ENCODE data around the gene ZC2HC1B.
"Not testable (repeated sequence)": the region's sequence is repeated elsewhere in the genome, so short reads cannot be mapped to it uniquely, and the experiment has no call there.

Gene ZC2HC1B

GRCh38 chr6:143864234-143864633, at the start of gene ZC2HC1B:
ZC2HC1B (plus strand) TSS chr6:143864474; CDS start chr6:143864540, 66 bp downstream.
- DNase-seq = no peak

GRCh38 chr6:143817621-143818020, 46.7 kb upstream of the ZC2HC1B start:
- DNase-seq = no peak

- no peak for DNase-seq
Observed at GRCh38 chr6:143821359-143821758, 42.9 kb upstream of the ZC2HC1B start.

- no peak for DNase-seq
Observed at GRCh38 chr6:143822584-143823024, 41.7 kb upstream of the ZC2HC1B start.

GRCh38 chr6:143823548-143823947, 40.7 kb upstream of the ZC2HC1B start:
- DNase-seq = no peak

GRCh38 chr6:143828572-143828971, 35.7 kb upstream of the ZC2HC1B start:
- DNase-seq = no peak

- no peak for DNase-seq
Observed at GRCh38 chr6:143836150-143836549, 28.1 kb upstream of the ZC2HC1B start.

GRCh38 chr6:143838395-143838794, 25.9 kb upstream of the ZC2HC1B start:
- no peak for DNase-seq

GRCh38 chr6:143839196-143839595, 25.1 kb upstream of the ZC2HC1B start:
- no peak for DNase-seq

- no peak for DNase-seq
Observed at GRCh38 chr6:143840595-143841265, 23.5 kb upstream of the ZC2HC1B start.

GRCh38 chr6:143842461-143842901, 21.8 kb upstream of the ZC2HC1B start:
- DNase-seq = peak in 1 of 2 donors; percentile 62

GRCh38 chr6:143842902-143843676, 21.2 kb upstream of the ZC2HC1B start, which contains the start of gene LTV1:
LTV1 (plus strand) TSS chr6:143843338; CDS start chr6:143843478, 140 bp downstream.
- DNase-seq = peak; percentile 93 to 94

GRCh38 chr6:143843677-143843999, 20.6 kb upstream of the ZC2HC1B start:
- no peak for DNase-seq

- no peak for DNase-seq
Observed at GRCh38 chr6:143844006-143844405, 20.3 kb upstream of the ZC2HC1B start.

- DNase-seq = no peak
Observed at GRCh38 chr6:143845033-143845432, 19.2 kb upstream of the ZC2HC1B start.

- DNase-seq = not testable (repeated sequence)
Observed at GRCh38 chr6:143851706-143852105, 12.6 kb upstream of the ZC2HC1B start.

- DNase-seq = not testable (repeated sequence)
Observed at GRCh38 chr6:143855057-143855456, 9.2 kb upstream of the ZC2HC1B start.

GRCh38 chr6:143856762-143857161, 7.5 kb upstream of the ZC2HC1B start:
- not testable (repeated sequence) for DNase-seq

- no peak for DNase-seq
Observed at GRCh38 chr6:143857651-143858050, 6.6 kb upstream of the ZC2HC1B start.

GRCh38 chr6:143859891-143860660, 4.2 kb upstream of the ZC2HC1B start:
- DNase-seq = no peak

- no peak for DNase-seq
Observed at GRCh38 chr6:143863771-143864170, 503 bp upstream of the ZC2HC1B start.

GRCh38 chr6:143867236-143867635, 3.0 kb downstream of the ZC2HC1B start:
- DNase-seq = no peak

- DNase-seq = not testable (repeated sequence)
Observed at GRCh38 chr6:143868808-143869207, 4.5 kb downstream of the ZC2HC1B start.

Data from hippocampal formation (tissue), 2 donors.